IMR-90 (cell line): Measurements from ENCODE around the gene CRYGS. TPM values are rescaled to one million over a fixed set of nuclear protein-coding genes. Genes with fewer than 3 reads are reported as not detected.

Experiments used
- ATAC-seq: fragments of 200-7000 bp; cut with Tn5 transposase; 2 replicates; pipeline ENCODE4 v1.9.1; 2020; ENCODE audit warnings: low read depth, mild to moderate bottlenecking, moderate library complexity
- BruUV-seq: library from RNA; stranded (reverse); fragments of 400-500 nt; replicated peaks from 2 replicates; lab custom pipeline; 2021; lab: Mats Ljungman, UMichigan
- CTCF ChIA-PET: fragments of 300-600 bp; formaldehyde crosslinking; extraction: SDS; loops from one replicate; lab custom pipeline; 2021; ENCODE audit warnings: antibody characterized with exemption; lab: Yijun Ruan, JAX
- POLR2A ChIA-PET: fragments of 300-600 bp; sonication (Branson Sonifier 250); formaldehyde crosslinking; loops from one replicate; lab custom pipeline; 2022; ENCODE audit warnings: antibody characterized with exemption; ENCODE audit not compliant: unreplicated experiment; lab: Charles Lee
- DNase-seq: peaks from one replicate; pipeline ENCODE4 v3.0.0; 2013
- H2AFZ ChIP-seq: replicated peaks from 2 replicates; pipeline ENCODE3; 2013; ENCODE audit warnings: low read length, mild to moderate bottlenecking; ENCODE audit not compliant: poor library complexity
- H2AK5ac ChIP-seq: 2 replicates; pipeline ENCODE4 v1.6.1; 2013; ENCODE audit warnings: low read depth, low read length, inconsistent platforms
- H2AK9ac ChIP-seq: replicated peaks from 2 replicates; pipeline ENCODE3; 2013; ENCODE audit warnings: mild to moderate bottlenecking, low read depth, low read length, moderate library complexity; ENCODE audit not compliant: poor library complexity
- H2BK120ac ChIP-seq: 2 replicates; pipeline ENCODE4 v1.6.1; 2013; ENCODE audit warnings: low read depth, low read length, inconsistent platforms
- H2BK15ac ChIP-seq: 3 replicates; pipeline ENCODE4 v1.6.1; 2013; ENCODE audit warnings: low read depth, low read length, inconsistent platforms
- H2BK20ac ChIP-seq: 2 replicates; pipeline ENCODE4 v1.6.1; 2013; ENCODE audit warnings: low read depth, mild to moderate bottlenecking, inconsistent platforms, low read length, moderate library complexity
- H2BK5ac ChIP-seq: 2 replicates; pipeline ENCODE4 v1.6.1; 2013; ENCODE audit warnings: mild to moderate bottlenecking, low read depth, low read length, inconsistent platforms; ENCODE audit not compliant: poor library complexity, severe bottlenecking
- H3K14ac ChIP-seq: replicated peaks from 2 replicates; pipeline ENCODE4 v1.6.1; 2013; ENCODE audit warnings: low read depth, low read length, inconsistent platforms
- H3K18ac ChIP-seq: 2 replicates; pipeline ENCODE4 v1.6.1; 2013; ENCODE audit warnings: low read depth, low read length, control low read depth
- H3K23ac ChIP-seq: 2 replicates; pipeline ENCODE4 v1.6.1; 2013; ENCODE audit warnings: low read depth, low read length, inconsistent platforms
- H3K27ac ChIP-seq: 2 replicates; pipeline ENCODE4 v1.5.1; 2013; ENCODE audit warnings: mild to moderate bottlenecking, control low read depth, low read length; ENCODE audit not compliant: insufficient read depth
- H3K27me3 ChIP-seq: 2 replicates; pipeline ENCODE4 v1.6.1; 2013; ENCODE audit warnings: low read length; ENCODE audit not compliant: control insufficient read depth, insufficient read depth
- H3K36me3 ChIP-seq: 2 replicates; pipeline ENCODE4 v1.6.1; 2013; ENCODE audit warnings: low read length, mixed read lengths; ENCODE audit not compliant: control insufficient read depth, insufficient read depth
- H3K4ac ChIP-seq: 2 replicates; pipeline ENCODE4 v1.6.1; 2013; ENCODE audit warnings: low read depth, low read length, inconsistent platforms
- H3K4me1 ChIP-seq: 2 replicates; pipeline ENCODE4 v1.6.1; 2013; ENCODE audit warnings: low read length, mixed read lengths; ENCODE audit not compliant: control insufficient read depth, insufficient read depth
- H3K4me2 ChIP-seq: 2 replicates; pipeline ENCODE4 v1.6.1; 2013; ENCODE audit warnings: low read depth, mild to moderate bottlenecking, control low read depth, low read length, moderate library complexity
- H3K4me3 ChIP-seq: 2 replicates; pipeline ENCODE4 v1.5.1; 2013; ENCODE audit warnings: low read depth, mild to moderate bottlenecking, control low read depth, low read length, moderate library complexity; ENCODE audit not compliant: insufficient read depth
- H3K56ac ChIP-seq: 2 replicates; pipeline ENCODE4 v1.6.1; 2013; ENCODE audit warnings: low read length, inconsistent platforms; ENCODE audit not compliant: insufficient read depth; ENCODE audit errors: extremely low read depth
- H3K79me1 ChIP-seq, 2 experiments: 2 replicates each; pipeline ENCODE4 v1.6.1; 2013; ENCODE audit warnings: low read length in 2 of 2, inconsistent platforms in 1 of 2, low read depth in 1 of 2
- H3K9ac ChIP-seq: 2 replicates; pipeline ENCODE4 v1.6.1; 2013; ENCODE audit warnings: low read depth, low read length, control low read depth
- H3K9me1 ChIP-seq: 2 replicates; pipeline ENCODE4 v1.6.1; 2013; ENCODE audit warnings: low read length, inconsistent platforms; ENCODE audit not compliant: insufficient read depth
- H3K9me3 ChIP-seq: 2 replicates; pipeline ENCODE4 v1.6.1; 2013; ENCODE audit warnings: low read length; ENCODE audit not compliant: control insufficient read depth, insufficient read depth
- H4K20me1 ChIP-seq: 2 replicates; pipeline ENCODE4 v1.6.1; 2013; ENCODE audit warnings: low read length, inconsistent platforms; ENCODE audit not compliant: insufficient read depth
- H4K5ac ChIP-seq: 2 replicates; pipeline ENCODE4 v1.6.1; 2013; ENCODE audit warnings: mild to moderate bottlenecking, low read depth, low read length, control low read depth
- H4K8ac ChIP-seq, 2 experiments: 2 replicates each; pipeline ENCODE4 v1.6.1; 2013; ENCODE audit warnings: low read depth in 2 of 2, low read length in 2 of 2, control low read depth in 1 of 2, inconsistent platforms in 1 of 2
- H4K91ac ChIP-seq: 2 replicates; pipeline ENCODE4 v1.6.1; 2013; ENCODE audit warnings: low read depth, low read length, inconsistent platforms; ENCODE audit not compliant: insufficient read depth
- CTCF ChIP-seq: conservative IDR thresholded peaks from 2 replicates; pipeline ENCODE4 v1.5.1; 2012; ENCODE audit warnings: mild to moderate bottlenecking, low read depth, low read length, improper control_type of control experiment
- FOS ChIP-seq: fragments of 150-350 bp; IDR thresholded peaks from 2 replicates; pipeline ENCODE4 v1.6.1; 2016; ENCODE audit warnings: low read depth, low read length
- MAFK ChIP-seq: IDR thresholded peaks from 2 replicates; pipeline ENCODE4 v1.6.1; 2012; ENCODE audit warnings: low read depth, low read length, improper control_type of control experiment
- MAZ ChIP-seq: IDR thresholded peaks from 2 replicates; pipeline ENCODE4 v1.6.1; 2012; ENCODE audit warnings: low read depth, mild to moderate bottlenecking, low read length, improper control_type of control experiment, moderate library complexity, borderline replicate concordance
- MXI1 ChIP-seq: IDR thresholded peaks from 2 replicates; pipeline ENCODE4 v1.6.1; 2012; ENCODE audit warnings: low read depth, mild to moderate bottlenecking, low read length, moderate library complexity, borderline replicate concordance
- NFE2L2 ChIP-seq: fragments of 150-350 bp; IDR thresholded peaks from 2 replicates; pipeline ENCODE4 v1.6.1; 2016; ENCODE audit warnings: low read depth, mild to moderate bottlenecking, low read length
- POLR2A ChIP-seq: IDR thresholded peaks from 2 replicates; pipeline ENCODE4 v1.6.1; 2012; ENCODE audit warnings: mild to moderate bottlenecking, low read depth, low read length
- RAD21 ChIP-seq: IDR thresholded peaks from 2 replicates; pipeline ENCODE4 v1.6.1; 2012; ENCODE audit warnings: low read length, improper control_type of control experiment
- RCOR1 ChIP-seq: IDR thresholded peaks from 2 replicates; pipeline ENCODE4 v1.6.1; 2012; ENCODE audit warnings: mild to moderate bottlenecking, low read length, improper control_type of control experiment; ENCODE audit not compliant: insufficient replicate concordance
- RFX5 ChIP-seq: IDR thresholded peaks from 2 replicates; pipeline ENCODE4 v1.8.0; 2012; ENCODE audit warnings: low read depth, mild to moderate bottlenecking, low read length, moderate library complexity
- SMC3 ChIP-seq: fragments of 150-350 bp; IDR thresholded peaks from 2 replicates; pipeline ENCODE4 v1.6.1; 2016; ENCODE audit warnings: low read depth, mild to moderate bottlenecking, antibody characterized with exemption, low read length, moderate library complexity
- WGBS, 2 experiments: methylation state at CpG; one replicate each; pipeline versions ENCODE4 v1.1.5 to v1.1.7; 2013; ENCODE audit warnings: missing lambda C conversion rate in 2 of 2; ENCODE audit not compliant: insufficient read length in 1 of 2; ENCODE audit errors: extremely low coverage in 2 of 2; 5-methylcytosine and 5-hydroxymethylcytosine counted together
- dilution Hi-C: fragments of 300-500 bp; cut with HindIII; formaldehyde crosslinking; loops from one replicate; pipeline ENCODE4 v1.14.3; 2018; ENCODE audit warnings: low sequenced_read_pairs; ENCODE audit not compliant: unreplicated experiment
- in situ Hi-C: fragments of 300-500 bp; cut with MboI; formaldehyde crosslinking; loops from 3 replicates; pipeline ENCODE4 v1.14.3; 2019; ENCODE audit warnings: low sequenced_read_pairs, inconsistent platforms, mixed read lengths
- intact Hi-C: fragments of 100-400 bp; cut with micrococcal nuclease; formaldehyde crosslinking; loops from 2 replicates; pipeline ENCODE4 v1.10.0; 2022
- polyA plus RNA-seq, 3 experiments: library from polyadenylated mRNA; depleted of rRNA; stranded (reverse); fragments of >200 nt; gene quantifications; 2 replicates each; pipeline ENCODE4 v1.2.3, GENCODE V29; 2012; ENCODE audit warnings: low replicate concordance in 1 of 3
- total RNA-seq: library from RNA; depleted of rRNA; stranded (reverse); fragments of >200 nt; gene quantifications from 2 replicates; pipeline ENCODE4 v1.2.3, GENCODE V29; 2012
- TF ChIP-seq, protein P1 (sequence below): fragments of 150-350 bp; IDR thresholded peaks from 2 replicates; pipeline ENCODE4 v1.6.1; 2016; ENCODE audit warnings: low read depth, mild to moderate bottlenecking, low read length, moderate library complexity, borderline replicate concordance
- TF ChIP-seq, protein P2 (sequence below): fragments of 150-350 bp; IDR thresholded peaks from 2 replicates; pipeline ENCODE4 v1.6.1; 2017; ENCODE audit warnings: mild to moderate bottlenecking, antibody characterized with exemption, low read length, low read depth

CRYGS gene
- total and polyA plus RNA-seq, 2 of the 4 experiments (the other 2 are of a cell fraction), result 0.36 to 2.1 TPM

DNA sequence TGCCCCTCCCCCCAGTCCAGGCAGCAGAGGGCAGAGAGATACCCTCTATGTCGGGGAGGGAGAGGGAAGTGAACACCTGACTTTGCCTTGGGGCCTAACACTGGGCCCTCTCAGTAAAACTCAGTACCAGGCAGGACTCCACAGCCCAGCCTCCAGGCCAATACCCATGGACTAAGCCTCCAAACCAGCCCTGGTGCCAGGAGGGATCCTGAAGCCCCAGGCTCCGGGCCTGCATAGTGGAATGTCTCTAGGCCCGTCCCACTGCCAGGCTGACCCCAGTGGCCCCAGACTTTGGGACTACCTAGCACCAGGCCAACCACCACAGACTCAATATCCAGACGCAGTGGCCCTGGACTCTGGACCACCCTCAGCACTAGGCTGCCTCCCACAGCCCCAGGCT is 46.6 kb downstream of the CRYGS start:
- Histone ChIP-seq H2AFZ (no peak overlapping the region), H3K79me1 (no peaks in the 10 kb centered on the region), H3K23ac (no peak overlapping the region), H3K4me2 (no peak overlapping the region), H2AK9ac (no peak overlapping the region), H2BK120ac (no peak overlapping the region), H2BK15ac (no peak overlapping the region), H4K91ac (no peak overlapping the region), H3K4me1 (no peaks in the 10 kb centered on the region), H4K20me1 (no peaks in the 10 kb centered on the region), H3K18ac (no peak overlapping the region), H3K4ac (no peak overlapping the region), H3K9me3 (no peaks in the 10 kb centered on the region), H3K14ac (no peak overlapping the region), H3K56ac (no peak overlapping the region), H3K36me3 (no peaks in the 10 kb centered on the region), H3K4me3 (no peak overlapping the region), H3K9me1 (no peaks in the 10 kb centered on the region), H3K27me3 (peaks cover 20% of the 10 kb centered on the region), H2AK5ac (no peak overlapping the region), H4K5ac (no peak overlapping the region), H2BK5ac (no peak overlapping the region), H3K27ac (no peak overlapping the region), H3K9ac (no peak overlapping the region), H2BK20ac (no peak overlapping the region), H4K8ac (no peak overlapping the region)
- in situ Hi-C loops, result no loop called here
- dilution Hi-C loops, result no loop called here
- DNase-seq (no peak), ATAC-seq (no peak)
- CTCF ChIA-PET, result interaction anchor here (0.5 kb wide), 1 partner anchor 43 kb away, joined by 3 read pairs; no protein-coding TSS in a partner anchor
- intact Hi-C loops, result no loop called here
- POLR2A ChIA-PET, result no interaction called here
- no peak for TF ChIP-seq RCOR1
- TF ChIP-seq, protein P1, sequence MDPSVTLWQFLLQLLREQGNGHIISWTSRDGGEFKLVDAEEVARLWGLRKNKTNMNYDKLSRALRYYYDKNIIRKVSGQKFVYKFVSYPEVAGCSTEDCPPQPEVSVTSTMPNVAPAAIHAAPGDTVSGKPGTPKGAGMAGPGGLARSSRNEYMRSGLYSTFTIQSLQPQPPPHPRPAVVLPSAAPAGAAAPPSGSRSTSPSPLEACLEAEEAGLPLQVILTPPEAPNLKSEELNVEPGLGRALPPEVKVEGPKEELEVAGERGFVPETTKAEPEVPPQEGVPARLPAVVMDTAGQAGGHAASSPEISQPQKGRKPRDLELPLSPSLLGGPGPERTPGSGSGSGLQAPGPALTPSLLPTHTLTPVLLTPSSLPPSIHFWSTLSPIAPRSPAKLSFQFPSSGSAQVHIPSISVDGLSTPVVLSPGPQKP, result no peak
- no peak for TF ChIP-seq MAZ
- no peak for TF ChIP-seq RAD21
- TF ChIP-seq, protein P2, sequence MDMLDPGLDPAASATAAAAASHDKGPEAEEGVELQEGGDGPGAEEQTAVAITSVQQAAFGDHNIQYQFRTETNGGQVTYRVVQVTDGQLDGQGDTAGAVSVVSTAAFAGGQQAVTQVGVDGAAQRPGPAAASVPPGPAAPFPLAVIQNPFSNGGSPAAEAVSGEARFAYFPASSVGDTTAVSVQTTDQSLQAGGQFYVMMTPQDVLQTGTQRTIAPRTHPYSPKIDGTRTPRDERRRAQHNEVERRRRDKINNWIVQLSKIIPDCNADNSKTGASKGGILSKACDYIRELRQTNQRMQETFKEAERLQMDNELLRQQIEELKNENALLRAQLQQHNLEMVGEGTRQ, result no peak
- TF ChIP-seq SMC3, result no peak
- TF ChIP-seq RFX5, result no peak
- no peak for TF ChIP-seq NFE2L2
- no peak for TF ChIP-seq FOS
- TF ChIP-seq CTCF, result no peak
- TF ChIP-seq POLR2A, result no peak
- no peak for TF ChIP-seq MXI1
- TF ChIP-seq MAFK, result no peak
- no TSS peak for BruUV-seq
- WGBS, 2 experiments, result 100% methylated on average over 1 of the region's 4 CpGs; no CpG with 5 or more reads in 1 of the 2 experiments
